HL-60 (cell line): ENCODE data around the gene MYD88.

ENCODE experiments used
- CTCF ChIP-seq: IDR thresholded peaks from one replicate; pipeline ENCODE4 v1.5.1; 2011; ENCODE audit warnings: low read length, control low read depth, inconsistent platforms; ENCODE audit not compliant: insufficient read depth
- POLR2AphosphoS5 ChIP-seq: IDR thresholded peaks from 2 replicates; pipeline ENCODE4 v1.6.1; 2012; ENCODE audit warnings: low read depth

- no peak for TF ChIP-seq CTCF
- no peak for TF ChIP-seq POLR2AphosphoS5
Observed at GRCh38 chr3:38146504-38146903, 8.0 kb downstream of the MYD88 start.
